RWPE2 (cell line): ENCODE measurements around the gene CXADR.

Experiments used
- ATAC-seq: fragments of 200-7000 bp; cut with Tn5 transposase; 3 replicates; pipeline ENCODE4 v1.9.1; 2021; ENCODE audit warnings: low read depth
- DNase-seq: peaks from one replicate; pipeline ENCODE4 v3.0.0-alpha.2; 2020; ENCODE audit warnings: low spot score
- H3K27ac ChIP-seq: fragments of 450-650 bp; 2 replicates; pipeline ENCODE4 v1.5.1; 2017; ENCODE audit warnings: mild to moderate bottlenecking; ENCODE audit not compliant: poor library complexity, severe bottlenecking
- H3K27me3 ChIP-seq: fragments of 250-450 bp; sonication (Bioruptor Pico); 2 replicates; pipeline ENCODE4 v1.5.1; 2021; ENCODE audit warnings: mild to moderate bottlenecking, moderate library complexity; ENCODE audit not compliant: insufficient read depth, poor library complexity, severe bottlenecking
- H3K36me3 ChIP-seq: fragments of 250-450 bp; sonication (Bioruptor Pico); 2 replicates; pipeline ENCODE4 v1.5.1; 2020; ENCODE audit warnings: low read depth, mild to moderate bottlenecking, moderate library complexity
- H3K4me1 ChIP-seq: fragments of 250-450 bp; sonication (Bioruptor Pico); 2 replicates; pipeline ENCODE4 v1.5.1; 2021; ENCODE audit warnings: mild to moderate bottlenecking, moderate library complexity; ENCODE audit not compliant: insufficient read depth, poor library complexity, severe bottlenecking
- H3K4me3 ChIP-seq: fragments of 250-450 bp; sonication (Bioruptor Pico); 2 replicates; pipeline ENCODE4 v1.5.1; 2021; ENCODE audit warnings: mild to moderate bottlenecking, moderate library complexity; ENCODE audit not compliant: severe bottlenecking
- H3K9me3 ChIP-seq: fragments of 250-450 bp; sonication (Bioruptor Pico); 2 replicates; pipeline ENCODE4 v1.5.1; 2021; ENCODE audit warnings: mild to moderate bottlenecking, moderate library complexity; ENCODE audit not compliant: severe bottlenecking
- TF ChIP-seq, protein P1 (sequence below): fragments of 450-650 bp; IDR thresholded peaks from one replicate; pipeline ENCODE4 v1.5.1; 2017; ENCODE audit warnings: mild to moderate bottlenecking, moderate library complexity; ENCODE audit not compliant: poor library complexity, severe bottlenecking

The CXADR gene

DNA sequence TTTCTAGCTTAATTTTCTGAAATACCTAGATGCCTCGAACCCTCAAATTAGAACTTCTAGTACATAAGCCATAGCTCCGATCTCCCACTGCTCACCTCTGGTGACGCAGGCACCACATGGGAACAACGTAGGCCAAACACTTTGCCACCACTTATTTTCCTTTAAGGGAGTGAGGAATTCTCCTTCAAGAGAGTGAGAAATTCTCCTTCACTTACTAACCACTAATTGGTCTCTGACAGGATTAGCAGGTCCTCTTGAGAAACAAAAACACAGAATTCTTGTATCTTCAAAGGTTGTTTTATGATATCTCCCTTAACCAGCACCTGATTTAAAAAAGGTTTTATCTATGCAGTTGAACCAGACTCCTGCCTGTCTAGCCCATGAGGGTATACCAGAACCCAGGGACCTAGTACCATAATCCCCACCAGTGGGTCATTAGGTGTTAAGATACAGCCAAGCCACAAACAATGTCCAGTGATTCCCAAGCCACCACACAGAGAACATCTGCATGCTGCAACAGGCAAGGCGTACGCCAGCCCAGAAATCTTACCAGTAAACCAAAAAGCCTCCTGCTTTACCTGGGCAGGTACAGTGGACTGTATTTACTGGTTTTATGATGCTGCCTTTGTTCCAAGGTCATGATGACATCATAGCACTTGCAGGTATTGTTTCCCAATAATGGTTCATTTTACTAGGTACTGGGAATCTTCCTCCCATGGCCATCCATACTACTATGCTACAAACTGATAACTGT, 20.3 kb upstream of the CXADR start:
- Histone ChIP-seq H3K27ac (no peak overlapping the region), H3K27me3 (peaks cover 27% of the 10 kb centered on the region), H3K9me3 (no peaks in the 10 kb centered on the region), H3K4me1 (peaks cover 16% of the 10 kb centered on the region), H3K4me3 (no peak overlapping the region), H3K36me3 (no peaks in the 10 kb centered on the region)
- ATAC-seq = peak; percentile 68
- TF ChIP-seq, protein P1, sequence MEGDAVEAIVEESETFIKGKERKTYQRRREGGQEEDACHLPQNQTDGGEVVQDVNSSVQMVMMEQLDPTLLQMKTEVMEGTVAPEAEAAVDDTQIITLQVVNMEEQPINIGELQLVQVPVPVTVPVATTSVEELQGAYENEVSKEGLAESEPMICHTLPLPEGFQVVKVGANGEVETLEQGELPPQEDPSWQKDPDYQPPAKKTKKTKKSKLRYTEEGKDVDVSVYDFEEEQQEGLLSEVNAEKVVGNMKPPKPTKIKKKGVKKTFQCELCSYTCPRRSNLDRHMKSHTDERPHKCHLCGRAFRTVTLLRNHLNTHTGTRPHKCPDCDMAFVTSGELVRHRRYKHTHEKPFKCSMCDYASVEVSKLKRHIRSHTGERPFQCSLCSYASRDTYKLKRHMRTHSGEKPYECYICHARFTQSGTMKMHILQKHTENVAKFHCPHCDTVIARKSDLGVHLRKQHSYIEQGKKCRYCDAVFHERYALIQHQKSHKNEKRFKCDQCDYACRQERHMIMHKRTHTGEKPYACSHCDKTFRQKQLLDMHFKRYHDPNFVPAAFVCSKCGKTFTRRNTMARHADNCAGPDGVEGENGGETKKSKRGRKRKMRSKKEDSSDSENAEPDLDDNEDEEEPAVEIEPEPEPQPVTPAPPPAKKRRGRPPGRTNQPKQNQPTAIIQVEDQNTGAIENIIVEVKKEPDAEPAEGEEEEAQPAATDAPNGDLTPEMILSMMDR = no peak
- no peak for DNase-seq

DNA sequence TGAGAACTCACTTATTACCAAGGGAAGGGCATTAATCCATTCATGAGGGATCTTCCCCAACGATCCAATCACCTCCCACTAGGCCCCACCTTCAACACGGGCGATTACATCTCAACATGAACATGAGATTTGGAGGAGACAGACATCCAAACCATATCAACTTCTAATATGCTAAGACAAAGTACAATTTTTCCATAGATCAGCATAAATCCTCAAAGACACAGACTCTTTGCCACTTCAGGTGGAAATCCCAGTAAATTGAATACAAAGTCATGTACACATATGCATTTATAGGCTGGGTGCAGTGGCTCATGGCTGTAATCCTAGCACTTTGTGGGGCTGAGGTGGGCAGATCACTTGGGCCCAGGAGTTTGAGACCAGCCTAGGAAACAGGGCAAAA, 18.8 kb upstream of the CXADR start:
- Histone ChIP-seq H3K36me3 (no peaks in the 10 kb centered on the region), H3K27me3 (peaks cover 21% of the 10 kb centered on the region), H3K4me1 (peaks cover 16% of the 10 kb centered on the region), H3K4me3 (no peak overlapping the region), H3K27ac (no peak overlapping the region), H3K9me3 (no peaks in the 10 kb centered on the region)
- TF ChIP-seq, protein P1 = no peak
- DNase-seq (no peak), ATAC-seq (no peak)

DNA sequence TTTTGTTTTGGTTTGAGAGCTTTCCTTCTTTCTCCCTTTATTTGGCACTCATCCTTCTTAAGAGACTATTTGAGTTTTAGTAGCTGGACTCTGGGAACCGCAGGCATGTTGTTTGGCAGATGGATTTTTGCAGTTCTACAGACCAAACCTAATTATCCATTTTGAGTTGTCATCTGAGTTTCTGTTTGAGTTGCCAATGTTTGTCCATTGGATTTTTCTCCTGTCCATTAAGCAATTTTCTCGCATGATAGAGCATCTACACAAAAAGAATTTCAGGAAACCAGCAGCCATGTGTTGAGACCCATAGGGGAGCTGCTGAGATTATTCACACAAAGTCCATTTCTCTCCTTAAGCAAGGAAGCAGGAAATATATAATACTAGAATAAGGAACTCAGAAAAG, 17.2 kb upstream of the CXADR start:
- no peak for ATAC-seq
- H3K9me3 ChIP-seq = no peaks in the 10 kb centered on the region
- DNase-seq = no peak
- H3K36me3 ChIP-seq = no peaks in the 10 kb centered on the region
- H3K4me3 ChIP-seq = no peak overlapping the region
- H3K27me3 ChIP-seq = peaks cover 25% of the 10 kb centered on the region
- H3K4me1 ChIP-seq = peaks cover 14% of the 10 kb centered on the region
- H3K27ac ChIP-seq = no peak overlapping the region
- TF ChIP-seq, protein P1 = no peak

DNA sequence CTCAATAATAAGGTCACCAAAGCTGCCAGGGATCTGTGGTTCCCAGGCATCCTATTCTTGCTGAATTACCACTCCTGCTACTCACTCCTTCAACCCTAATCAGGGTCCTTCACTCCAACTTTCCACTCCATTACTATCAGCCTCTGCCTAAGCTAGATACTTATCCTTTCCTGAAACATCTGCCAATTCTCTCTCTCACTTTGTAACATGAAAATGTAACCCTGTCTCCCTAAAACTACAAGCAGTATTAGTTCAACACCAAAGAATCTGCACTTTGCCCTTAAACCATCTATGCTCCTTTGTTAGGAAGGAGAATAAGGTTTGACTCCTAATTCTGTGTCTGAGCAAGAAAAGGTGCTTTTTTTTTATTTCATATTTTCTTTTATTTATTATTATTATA, 15.5 kb upstream of the CXADR start:
- H3K36me3 ChIP-seq = no peaks in the 10 kb centered on the region
- DNase-seq (no peak), ATAC-seq (no peak)
- H3K27ac ChIP-seq = no peak overlapping the region
- no peak overlapping the region for H3K4me3 ChIP-seq
- H3K4me1 ChIP-seq = peaks cover 6% of the 10 kb centered on the region
- H3K9me3 ChIP-seq = no peaks in the 10 kb centered on the region
- TF ChIP-seq, protein P1 = no peak
- peaks cover 36% of the 10 kb centered on the region for H3K27me3 ChIP-seq

DNA sequence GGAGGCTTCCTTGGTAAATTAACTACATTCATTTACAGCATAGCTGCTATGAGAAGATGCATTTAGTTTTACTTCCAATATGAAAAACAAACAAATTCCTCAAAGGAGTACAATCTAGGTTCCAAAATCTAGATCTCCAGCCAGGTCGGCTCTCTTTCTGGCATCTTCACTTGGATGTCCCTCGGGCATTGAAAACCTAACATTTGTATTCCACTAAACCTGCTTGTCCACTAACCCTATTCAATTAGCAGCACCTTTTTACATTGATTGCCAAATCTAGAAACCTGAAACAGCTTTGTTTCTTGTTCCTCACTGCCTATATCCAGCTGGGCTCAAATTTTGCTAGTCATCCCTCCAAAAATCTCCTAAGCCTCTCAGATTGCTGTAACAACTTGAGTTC, 14.3 kb upstream of the CXADR start:
- Histone ChIP-seq H3K27ac (no peak overlapping the region), H3K36me3 (no peaks in the 10 kb centered on the region), H3K27me3 (peaks cover 36% of the 10 kb centered on the region), H3K4me1 (no peaks in the 10 kb centered on the region), H3K9me3 (no peaks in the 10 kb centered on the region), H3K4me3 (no peak overlapping the region)
- TF ChIP-seq, protein P1 = no peak
- DNase-seq = no peak
- no peak for ATAC-seq
